Activated CD8-positive, alpha-beta T cell treated with anti-CD3 and anti-CD28 coated beads for 36 hours (primary cell): Measurements from ENCODE around the gene SPPL2B. TPM values are rescaled to one million over a fixed set of nuclear protein-coding genes. Genes with fewer than 3 reads are reported as not detected.
"Not testable (repeated sequence)": the region's sequence is repeated elsewhere in the genome, so short reads cannot be mapped to it uniquely, and the experiment has no call there.

ENCODE experiments used
- ATAC-seq: fragments of 200-7000 bp; cut with Tn5 transposase; one replicate; pipeline ENCODE4 v1.10.0; 2021; ENCODE audit warnings: mild to moderate bottlenecking, moderate library complexity
- CTCF ChIA-PET: fragments of 350-600 bp; sonication (Branson Sonifier 250); formaldehyde crosslinking; loops from one replicate; lab custom pipeline; 2021; ENCODE audit warnings: antibody characterized with exemption; lab: Charles Lee
- POLR2A ChIA-PET: fragments of 350-600 bp; sonication (Branson Sonifier 250); formaldehyde crosslinking; loops from one replicate; lab custom pipeline; 2021; ENCODE audit warnings: antibody characterized with exemption; lab: Charles Lee
- DNase-seq: peaks from one replicate; pipeline ENCODE4 v3.0.0-alpha.2; 2020
- H3K27ac Mint-ChIP-seq: one replicate; pipeline ENCODE4 v1.8.0; 2021; ENCODE audit warnings: mild to moderate bottlenecking, mixed read lengths
- H3K27me3 Mint-ChIP-seq: one replicate; pipeline ENCODE4 v1.8.0; 2021; ENCODE audit warnings: mixed read lengths
- H3K36me3 Mint-ChIP-seq: one replicate; pipeline ENCODE4 v1.8.0; 2021; ENCODE audit warnings: low read depth, mixed read lengths
- H3K4me1 Mint-ChIP-seq: one replicate; pipeline ENCODE4 v1.8.0; 2021; ENCODE audit warnings: low read depth, mixed read lengths
- H3K4me3 Mint-ChIP-seq: one replicate; pipeline ENCODE4 v1.8.0; 2021; ENCODE audit warnings: mild to moderate bottlenecking, moderate library complexity, mixed read lengths
- H3K9me3 Mint-ChIP-seq: one replicate; pipeline ENCODE4 v1.8.0; 2021; ENCODE audit warnings: mixed read lengths
- intact Hi-C: fragments of 100-400 bp; cut with micrococcal nuclease; formaldehyde crosslinking; loops from one replicate; pipeline ENCODE4 v1.10.0; 2022
- total RNA-seq, 2 experiments: library from RNA; stranded (reverse); gene quantifications; one replicate each; pipeline ENCODE4 v1.2.3, GENCODE V29; 2021
- TF ChIP-seq, protein P1 (sequence below): fragments of 200-600 bp; IDR thresholded peaks from one replicate; pipeline ENCODE4 v1.8.0; 2022; ENCODE audit warnings: antibody characterized with exemption, mild to moderate bottlenecking

Gene SPPL2B
- total RNA-seq, 2 experiments from 2014 or later: 52.8 to 54.3 TPM

DNA sequence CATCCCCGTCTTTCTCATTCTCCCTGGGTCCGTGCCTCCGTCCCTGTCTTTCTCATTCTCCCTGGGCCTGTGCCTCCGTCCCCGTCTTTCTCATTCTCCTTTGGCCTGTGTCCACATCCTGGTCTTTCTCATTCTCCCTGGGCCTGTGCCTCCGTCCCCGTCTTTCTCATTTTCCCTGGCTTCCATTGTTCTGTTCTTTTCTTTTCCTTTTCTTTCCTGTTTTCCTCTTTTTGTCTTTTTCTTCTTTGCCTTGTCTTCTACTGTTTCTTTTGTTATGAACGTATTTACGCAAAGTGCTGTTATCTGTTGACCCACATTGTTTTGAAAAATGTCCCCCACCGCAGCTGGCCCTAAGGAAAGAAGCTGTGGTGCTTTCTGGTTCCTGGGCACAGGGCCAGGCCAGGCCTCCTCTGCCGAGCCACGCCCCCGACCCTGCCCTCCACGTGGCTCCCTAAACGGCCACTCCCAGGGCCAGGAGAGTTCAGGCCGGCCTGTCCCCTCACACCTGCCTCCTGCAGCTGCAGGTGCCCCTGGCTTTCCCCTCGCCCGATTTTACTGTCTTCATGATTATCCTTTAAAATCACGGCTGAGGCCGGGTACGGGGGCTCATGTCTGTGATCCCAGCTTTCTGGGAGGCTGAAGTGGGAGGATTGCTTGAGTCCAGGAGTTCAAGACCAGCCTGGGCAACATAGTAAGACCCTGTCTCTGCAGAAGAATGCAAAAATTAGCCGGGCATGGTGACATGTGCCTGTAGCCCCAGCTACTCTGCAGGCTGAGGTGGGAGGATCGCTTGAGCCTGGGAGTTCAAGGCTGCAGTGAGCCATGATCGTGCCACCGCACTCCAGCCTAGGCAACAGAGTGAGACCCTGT, 17.5 kb downstream of the SPPL2B start:
- Mint-ChIP-seq H3K9me3 (no peaks in the 10 kb centered on the region), H3K27ac (no peak overlapping the region), H3K27me3 (no peaks in the 10 kb centered on the region), H3K4me1 (no peaks in the 10 kb centered on the region), H3K4me3 (no peak overlapping the region), H3K36me3 (no peaks in the 10 kb centered on the region)
- POLR2A ChIA-PET: no interaction called here
- CTCF ChIA-PET: no interaction called here
- TF ChIP-seq, protein P1, sequence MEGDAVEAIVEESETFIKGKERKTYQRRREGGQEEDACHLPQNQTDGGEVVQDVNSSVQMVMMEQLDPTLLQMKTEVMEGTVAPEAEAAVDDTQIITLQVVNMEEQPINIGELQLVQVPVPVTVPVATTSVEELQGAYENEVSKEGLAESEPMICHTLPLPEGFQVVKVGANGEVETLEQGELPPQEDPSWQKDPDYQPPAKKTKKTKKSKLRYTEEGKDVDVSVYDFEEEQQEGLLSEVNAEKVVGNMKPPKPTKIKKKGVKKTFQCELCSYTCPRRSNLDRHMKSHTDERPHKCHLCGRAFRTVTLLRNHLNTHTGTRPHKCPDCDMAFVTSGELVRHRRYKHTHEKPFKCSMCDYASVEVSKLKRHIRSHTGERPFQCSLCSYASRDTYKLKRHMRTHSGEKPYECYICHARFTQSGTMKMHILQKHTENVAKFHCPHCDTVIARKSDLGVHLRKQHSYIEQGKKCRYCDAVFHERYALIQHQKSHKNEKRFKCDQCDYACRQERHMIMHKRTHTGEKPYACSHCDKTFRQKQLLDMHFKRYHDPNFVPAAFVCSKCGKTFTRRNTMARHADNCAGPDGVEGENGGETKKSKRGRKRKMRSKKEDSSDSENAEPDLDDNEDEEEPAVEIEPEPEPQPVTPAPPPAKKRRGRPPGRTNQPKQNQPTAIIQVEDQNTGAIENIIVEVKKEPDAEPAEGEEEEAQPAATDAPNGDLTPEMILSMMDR: no peak
- intact Hi-C loops: no loop called here
- ATAC-seq (no peak), DNase-seq (no peak)

DNA sequence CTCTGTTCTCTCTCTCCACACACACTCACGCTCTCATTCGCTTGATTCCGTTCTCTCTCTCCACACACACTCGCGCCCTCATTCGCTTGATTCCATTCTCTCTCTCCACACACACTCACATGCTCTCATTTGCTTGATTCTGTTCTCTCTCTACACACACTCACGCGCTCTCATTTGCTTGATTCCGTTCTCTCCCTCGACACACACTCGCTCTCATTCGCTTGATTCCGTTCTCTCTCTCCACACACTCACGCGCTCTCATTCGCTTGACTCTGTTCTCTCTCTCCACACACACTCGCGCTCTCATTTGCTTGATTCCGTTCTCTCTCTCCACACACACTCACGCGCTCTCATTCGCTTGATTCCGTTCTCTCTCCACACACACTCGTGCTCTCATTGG, 21.3 kb downstream of the SPPL2B start:
- DNase-seq, CTCF ChIA-PET, H3K9me3 Mint-ChIP-seq, H3K4me3 Mint-ChIP-seq, H3K27me3 Mint-ChIP-seq, ATAC-seq, intact Hi-C loops, H3K4me1 Mint-ChIP-seq, H3K27ac Mint-ChIP-seq, H3K36me3 Mint-ChIP-seq, POLR2A ChIA-PET: not testable (repeated sequence)

DNA sequence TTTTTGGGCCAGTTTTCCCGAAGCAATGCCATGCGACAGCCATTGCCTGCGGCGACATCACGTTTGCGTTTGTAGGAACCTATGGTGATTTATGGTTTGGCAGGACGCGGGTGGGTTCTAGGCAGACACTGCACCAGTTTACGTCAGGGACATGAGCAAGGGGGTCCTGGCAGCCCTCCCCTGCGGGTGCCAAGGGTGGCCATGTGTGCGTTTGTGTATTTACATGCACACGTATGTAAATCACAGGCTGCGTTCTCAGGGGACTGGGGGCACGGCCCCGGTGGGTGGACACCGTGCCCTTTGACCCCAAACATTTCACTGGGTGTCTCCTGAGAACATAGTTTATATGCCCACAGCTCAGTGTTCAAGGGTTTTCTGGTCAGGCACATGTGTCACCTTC, 22.2 kb downstream of the SPPL2B start:
- no peaks in the 10 kb centered on the region for H3K27me3 Mint-ChIP-seq
- no peak overlapping the region for H3K27ac Mint-ChIP-seq
- ATAC-seq (no peak), DNase-seq (no peak)
- no peaks in the 10 kb centered on the region for H3K4me1 Mint-ChIP-seq
- no peaks in the 10 kb centered on the region for H3K36me3 Mint-ChIP-seq
- ChIA-PET POLR2A (no interaction called here), CTCF (no interaction called here)
- H3K9me3 Mint-ChIP-seq: no peaks in the 10 kb centered on the region
- intact Hi-C loops: no loop called here
- TF ChIP-seq, protein P1: no peak
- no peak overlapping the region for H3K4me3 Mint-ChIP-seq

DNA sequence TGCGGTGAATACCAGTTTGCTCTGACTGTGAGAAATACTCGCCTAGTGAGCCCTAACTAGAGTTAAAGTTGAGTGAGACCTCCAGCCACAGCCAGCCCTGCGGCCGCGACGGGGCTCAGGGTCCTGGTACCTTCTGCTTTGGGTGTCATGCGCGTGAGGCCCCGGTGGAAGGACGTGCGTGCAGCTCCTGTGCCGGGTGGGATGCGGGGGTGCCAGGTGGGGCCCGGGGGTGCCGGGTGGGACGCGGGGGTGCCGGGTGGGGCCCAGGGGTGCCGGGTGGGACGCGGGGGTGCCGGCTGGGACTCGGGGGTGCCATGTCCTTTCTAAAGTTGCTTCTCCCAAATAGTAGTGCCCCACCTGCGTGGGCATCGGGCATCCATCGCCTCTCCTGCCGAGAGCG, 23.1 kb downstream of the SPPL2B start:
- H3K36me3 Mint-ChIP-seq: no peaks in the 10 kb centered on the region
- no peaks in the 10 kb centered on the region for H3K4me1 Mint-ChIP-seq
- CTCF ChIA-PET: no interaction called here
- DNase-seq (no peak), ATAC-seq (no peak)
- H3K27me3 Mint-ChIP-seq: no peaks in the 10 kb centered on the region
- intact Hi-C loops: no loop called here
- POLR2A ChIA-PET: no interaction called here
- H3K27ac Mint-ChIP-seq: no peak overlapping the region
- TF ChIP-seq, protein P1: no peak
- no peaks in the 10 kb centered on the region for H3K9me3 Mint-ChIP-seq
- no peak overlapping the region for H3K4me3 Mint-ChIP-seq

DNA sequence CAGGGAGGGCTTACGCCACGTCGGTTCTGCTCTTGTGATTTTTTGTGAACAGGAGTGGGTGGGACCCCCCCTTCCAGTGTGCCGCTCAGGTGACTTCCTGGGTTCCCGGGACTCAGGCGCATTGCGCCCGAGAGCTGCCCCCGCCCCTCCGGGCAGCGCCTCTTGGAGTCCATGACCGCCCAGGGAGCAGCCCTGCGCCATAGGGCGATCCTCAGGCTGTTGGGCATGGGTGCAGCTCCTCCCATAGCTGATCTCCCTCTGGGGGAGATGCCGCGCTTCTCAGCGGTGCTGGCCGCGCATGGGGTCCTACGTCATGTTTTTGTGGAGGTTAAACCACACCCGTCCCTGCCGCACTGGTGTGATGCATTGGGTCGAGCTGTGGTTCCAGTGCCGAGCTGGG, 23.6 kb downstream of the SPPL2B start:
- Mint-ChIP-seq H3K36me3 (no peaks in the 10 kb centered on the region), H3K4me1 (no peaks in the 10 kb centered on the region), H3K9me3 (no peaks in the 10 kb centered on the region), H3K27ac (no peak overlapping the region), H3K4me3 (no peak overlapping the region), H3K27me3 (no peaks in the 10 kb centered on the region)
- no peak for ATAC-seq
- ChIA-PET POLR2A (no interaction called here), CTCF (no interaction called here)
- TF ChIP-seq, protein P1: no peak
- intact Hi-C loops: no loop called here
- DNase-seq: no peak
